Keratinocyte (primary cell): Measurements from ENCODE around the gene NUDT14. TPM values are rescaled to one million over a fixed set of nuclear protein-coding genes. Genes with fewer than 3 reads are reported as not detected.

Experiments used
- DNase-seq: peaks from one replicate; pipeline ENCODE4 v3.0.0-alpha.2; 2011; ENCODE audit warnings: low read depth, missing footprints, low spot score
- FAIRE-seq: peaks from 2 replicates; lab custom pipeline; 2011; peaks lifted over from hg19 to GRCh38; lab: Jason Lieb, UNC
- H2AFZ ChIP-seq: 2 replicates; pipeline ENCODE4 v1.6.0; 2012; ENCODE audit warnings: low read length, control low read depth, inconsistent platforms; ENCODE audit not compliant: control insufficient read depth
- H3K27ac ChIP-seq: 2 replicates; pipeline ENCODE4 v1.5.1; 2011; ENCODE audit warnings: low read length; ENCODE audit not compliant: control insufficient read depth, insufficient read depth
- H3K27me3 ChIP-seq: 3 replicates; pipeline ENCODE4 v1.6.0; 2011; ENCODE audit warnings: low read length; ENCODE audit not compliant: control insufficient read depth, insufficient read depth; ENCODE audit errors: extremely low read depth
- H3K36me3 ChIP-seq, 2 experiments: 2 replicates in 1 of 2; 3 replicates in 1 of 2; pipeline ENCODE4 v1.5.1; 2011; ENCODE audit warnings: low read length in 2 of 2, mild to moderate bottlenecking in 1 of 2; ENCODE audit not compliant: control insufficient read depth in 2 of 2, insufficient read depth in 2 of 2; ENCODE audit errors: extremely low read depth in 1 of 2
- H3K4me1 ChIP-seq: 3 replicates; pipeline ENCODE4 v1.5.1; 2011; ENCODE audit warnings: low read length; ENCODE audit not compliant: control insufficient read depth, insufficient read depth; ENCODE audit errors: extremely low read depth
- H3K4me2 ChIP-seq: 3 replicates; pipeline ENCODE4 v1.6.0; 2011; ENCODE audit warnings: low read depth, low read length; ENCODE audit not compliant: control insufficient read depth, insufficient read depth; ENCODE audit errors: extremely low read depth
- H3K4me3 ChIP-seq, 3 experiments: fragments of 200-600 bp in 1 of 3; sonication (generic) in 1 of 3; 2 replicates in 2 of 3; 3 replicates in 1 of 3; pipeline ENCODE4 v1.5.1; 2011 to 2016; ENCODE audit warnings: low read length in 3 of 3, mild to moderate bottlenecking in 3 of 3, control low read depth in 2 of 3, inconsistent platforms in 1 of 3, low read depth in 1 of 3, mixed read lengths in 1 of 3, mixed run types in 1 of 3, moderate library complexity in 1 of 3; ENCODE audit not compliant: control insufficient read depth in 2 of 3, insufficient read depth in 2 of 3; ENCODE audit errors: extremely low read depth in 1 of 3
- H3K79me2 ChIP-seq: 2 replicates; pipeline ENCODE4 v1.6.0; 2012; ENCODE audit warnings: low read length; ENCODE audit not compliant: control insufficient read depth, insufficient read depth
- H3K9ac ChIP-seq: 3 replicates; pipeline ENCODE4 v1.6.0; 2011; ENCODE audit warnings: low read length; ENCODE audit not compliant: control insufficient read depth, insufficient read depth; ENCODE audit errors: extremely low read depth
- H3K9me1 ChIP-seq: 3 replicates; pipeline ENCODE4 v1.6.0; 2011; ENCODE audit warnings: low read length; ENCODE audit not compliant: control insufficient read depth, insufficient read depth; ENCODE audit errors: extremely low read depth
- H3K9me3 ChIP-seq: 2 replicates; pipeline ENCODE4 v1.5.1; 2012; ENCODE audit warnings: low read depth, low read length; ENCODE audit not compliant: control insufficient read depth
- H4K20me1 ChIP-seq: 3 replicates; pipeline ENCODE4 v1.6.0; 2011; ENCODE audit warnings: low read length; ENCODE audit not compliant: control insufficient read depth, insufficient read depth; ENCODE audit errors: extremely low read depth
- EZH2 ChIP-seq: IDR thresholded peaks from one replicate; pipeline ENCODE4 v1.6.1; 2012; ENCODE audit warnings: inconsistent platforms, mild to moderate bottlenecking, low read length, moderate library complexity
- dilution Hi-C: fragments of 300-500 bp; cut with MboI; formaldehyde crosslinking; loops from one replicate; pipeline ENCODE4 v1.7.0; 2020; ENCODE audit warnings: low sequenced_read_pairs; ENCODE audit not compliant: extremely low pct_ligation_motif_present
- polyA plus RNA-seq, 5 experiments: library from polyadenylated mRNA; depleted of rRNA in 3 of 5; stranded (reverse) in 3 of 5; stranded (forward) in 1 of 5; unstranded in 1 of 5; fragments of >200 nt; gene quantifications; 1 replicate in 1 of 5; 2 replicates in 3 of 5; 3 replicates in 1 of 5; pipeline versions ENCODE4 v1.2.1 to v1.2.3, GENCODE V29; 2011 to 2012; ENCODE audit warnings: missing spikeins in 2 of 5, low read depth in 1 of 5, low replicate concordance in 1 of 5
- TF ChIP-seq, protein P1 (sequence below), 3 experiments: IDR thresholded peaks in 1 of 3; conservative IDR thresholded peaks in 1 of 3; optimal IDR thresholded peaks in 1 of 3; 2 replicates in 2 of 3; 3 replicates in 1 of 3; pipeline versions ENCODE3 to v1.5.1; 2011; ENCODE audit warnings: low read length in 3 of 3, mild to moderate bottlenecking in 3 of 3, moderate library complexity in 2 of 3, control low read depth in 1 of 3, inconsistent platforms in 1 of 3; ENCODE audit not compliant: insufficient read depth in 2 of 3; ENCODE audit errors: extremely low read depth in 1 of 3

The NUDT14 gene
- polyA plus RNA-seq, 1 donor (not counting 4 experiments of a cell fraction or from before 2014, with no cell fraction given), result 15.6 TPM

DNA sequence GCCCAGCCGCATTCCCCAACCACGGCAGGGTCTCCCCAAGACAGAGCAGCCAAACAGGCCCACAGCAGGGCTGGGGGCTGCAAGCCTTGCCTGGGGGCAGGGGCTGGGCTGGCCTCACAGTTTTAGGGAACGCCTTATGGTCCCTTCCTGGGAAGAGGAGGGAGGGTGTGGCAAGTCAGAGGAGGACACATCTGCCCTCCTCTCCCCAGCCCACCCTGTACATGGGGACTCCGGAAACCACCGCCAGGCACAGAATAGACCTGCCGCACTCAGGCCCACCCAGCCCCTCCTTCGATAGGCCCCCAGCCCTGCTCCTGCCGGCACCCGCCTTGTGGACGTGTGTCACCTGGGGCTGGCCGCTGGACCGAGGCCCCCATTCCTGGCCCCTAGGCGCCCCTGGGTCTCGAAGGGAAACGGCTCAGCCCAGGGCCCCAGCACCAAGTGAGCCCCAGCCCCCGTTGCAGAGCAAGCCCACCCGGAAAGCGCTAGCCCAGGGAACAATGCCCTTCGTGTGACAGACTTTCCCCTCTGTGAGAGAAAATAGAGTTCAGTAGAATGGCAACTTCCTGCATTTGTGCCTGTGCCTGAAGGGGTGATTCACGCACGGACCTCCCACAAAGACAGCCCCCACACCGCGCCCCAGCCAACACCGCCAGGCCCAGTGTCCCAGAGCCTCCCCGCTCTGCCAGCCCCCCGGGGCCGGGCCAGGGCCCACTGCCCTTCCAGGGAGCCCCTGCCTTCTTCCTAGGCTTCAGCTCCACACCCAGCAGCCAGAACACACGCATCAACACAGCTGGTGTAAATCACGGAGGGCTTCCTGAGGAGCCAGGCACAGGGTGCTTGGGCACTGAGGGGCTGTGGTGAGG is 12.0 kb upstream of the NUDT14 start:
- no peaks in the 10 kb centered on the region for H3K9me1 ChIP-seq
- H4K20me1 ChIP-seq, result no peaks in the 10 kb centered on the region
- no peaks in the 10 kb centered on the region for H3K36me3 ChIP-seq
- no peak for TF ChIP-seq EZH2
- TF ChIP-seq, protein P1, sequence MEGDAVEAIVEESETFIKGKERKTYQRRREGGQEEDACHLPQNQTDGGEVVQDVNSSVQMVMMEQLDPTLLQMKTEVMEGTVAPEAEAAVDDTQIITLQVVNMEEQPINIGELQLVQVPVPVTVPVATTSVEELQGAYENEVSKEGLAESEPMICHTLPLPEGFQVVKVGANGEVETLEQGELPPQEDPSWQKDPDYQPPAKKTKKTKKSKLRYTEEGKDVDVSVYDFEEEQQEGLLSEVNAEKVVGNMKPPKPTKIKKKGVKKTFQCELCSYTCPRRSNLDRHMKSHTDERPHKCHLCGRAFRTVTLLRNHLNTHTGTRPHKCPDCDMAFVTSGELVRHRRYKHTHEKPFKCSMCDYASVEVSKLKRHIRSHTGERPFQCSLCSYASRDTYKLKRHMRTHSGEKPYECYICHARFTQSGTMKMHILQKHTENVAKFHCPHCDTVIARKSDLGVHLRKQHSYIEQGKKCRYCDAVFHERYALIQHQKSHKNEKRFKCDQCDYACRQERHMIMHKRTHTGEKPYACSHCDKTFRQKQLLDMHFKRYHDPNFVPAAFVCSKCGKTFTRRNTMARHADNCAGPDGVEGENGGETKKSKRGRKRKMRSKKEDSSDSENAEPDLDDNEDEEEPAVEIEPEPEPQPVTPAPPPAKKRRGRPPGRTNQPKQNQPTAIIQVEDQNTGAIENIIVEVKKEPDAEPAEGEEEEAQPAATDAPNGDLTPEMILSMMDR (optimal IDR thresholded peaks at IDR 0.05 in 1 of 3, IDR thresholded peaks at IDR 0.05 in 1 of 3, conservative IDR thresholded peaks at IDR 0.05 in 1 of 3; ENCODE audit: extremely low read depth in 1 of 3, insufficient read depth in 2 of 3, low read length in 3 of 3), result no peak
- peaks cover 5% of the 10 kb centered on the region for H3K4me1 ChIP-seq
- no peak for FAIRE-seq
- no peak overlapping the region for H3K4me2 ChIP-seq
- peaks cover under 1% of the 10 kb centered on the region for H3K9me3 ChIP-seq
- H3K9ac ChIP-seq, result no peak overlapping the region
- peaks cover 40% of the 10 kb centered on the region for H3K27me3 ChIP-seq
- dilution Hi-C loops, result no loop called here
- DNase-seq, result no peak
- no peak overlapping the region for H3K27ac ChIP-seq
- H3K4me3 ChIP-seq, result no peak overlapping the region
- peak overlapping the region; percentile 6 for H2AFZ ChIP-seq
- H3K79me2 ChIP-seq, result no peaks in the 10 kb centered on the region

DNA sequence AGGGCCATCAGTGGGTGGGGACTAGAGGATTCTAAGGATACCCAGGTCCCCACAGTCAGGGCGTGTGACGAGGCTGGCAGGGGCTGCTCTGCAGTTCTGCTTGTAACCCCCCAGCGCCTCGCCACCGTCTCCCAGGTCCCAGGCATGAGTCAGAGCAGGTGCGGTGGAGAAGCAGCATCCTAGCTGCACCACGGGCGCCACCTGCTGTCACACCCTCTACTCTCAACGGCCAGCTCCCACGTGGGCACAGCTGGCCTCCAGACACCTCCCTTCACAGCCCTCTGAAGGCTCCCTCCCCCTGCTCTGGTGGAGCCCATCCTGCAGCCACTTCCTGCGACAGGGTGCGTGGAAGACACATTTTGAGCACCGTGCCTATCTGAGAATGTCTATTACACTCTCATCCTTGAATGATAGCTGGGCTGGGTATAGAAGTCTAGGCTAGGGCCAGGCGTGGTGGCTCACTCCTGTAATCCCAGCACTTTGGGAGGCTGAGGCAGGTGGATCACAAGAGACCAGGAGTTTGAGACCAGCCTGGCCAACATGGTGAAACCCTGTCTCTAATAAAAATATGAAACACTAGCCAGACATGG is 6.9 kb upstream of the NUDT14 start:
- peaks cover 3% of the 10 kb centered on the region for H3K9me3 ChIP-seq
- no peaks in the 10 kb centered on the region for H4K20me1 ChIP-seq
- TF ChIP-seq, protein P1 (optimal IDR thresholded peaks at IDR 0.05 in 1 of 3, IDR thresholded peaks at IDR 0.05 in 1 of 3, conservative IDR thresholded peaks at IDR 0.05 in 1 of 3; ENCODE audit: extremely low read depth in 1 of 3, insufficient read depth in 2 of 3, low read length in 3 of 3), result peak in 2 of 3 experiments; percentile 33 to 63
- no peak for TF ChIP-seq EZH2
- no peak for DNase-seq
- dilution Hi-C loops, result no loop called here
- H3K4me3 ChIP-seq, result no peak overlapping the region
- no peak overlapping the region for H3K27ac ChIP-seq
- H3K36me3 ChIP-seq, result no peaks in the 10 kb centered on the region
- FAIRE-seq, result no peak
- no peaks in the 10 kb centered on the region for H3K79me2 ChIP-seq
- no peak overlapping the region for H2AFZ ChIP-seq
- H3K9me1 ChIP-seq, result no peaks in the 10 kb centered on the region
- no peak overlapping the region for H3K4me2 ChIP-seq
- no peak overlapping the region for H3K9ac ChIP-seq
- H3K27me3 ChIP-seq, result no peaks in the 10 kb centered on the region
- H3K4me1 ChIP-seq, result peaks cover under 1% of the 10 kb centered on the region
